K562 (cell line): ENCODE results near the gene TEX264. TPM values are rescaled to one million over a fixed set of nuclear protein-coding genes. Genes with fewer than 3 reads are reported as not detected.

Experiments
- CCNT2 ChIP-seq: IDR thresholded peaks from 2 replicates; pipeline ENCODE4 v1.6.1; 2011; ENCODE audit warnings: borderline replicate concordance, low read depth, mild to moderate bottlenecking, moderate library complexity, mixed read lengths, low read length; ENCODE audit not compliant: insufficient read length; ENCODE audit errors: extremely low read depth
- EGR1 ChIP-seq: fragments of 450-650 bp; conservative IDR thresholded peaks from 2 replicates; pipeline ENCODE4 v1.6.1; 2017; ENCODE audit warnings: mild to moderate bottlenecking
- EP400 ChIP-seq: fragments of 450-650 bp; IDR thresholded peaks from 2 replicates; pipeline ENCODE4 v1.6.1; 2017; ENCODE audit warnings: antibody characterized with exemption, mild to moderate bottlenecking, moderate library complexity
- FOXM1 ChIP-seq, 2 experiments: fragments of 450-650 bp in 1 of 2; sonication (generic) in 1 of 2; formaldehyde crosslinking in 1 of 2; IDR thresholded peaks; 2 replicates each; pipeline versions ENCODE4 v1.6.1 to v1.9.0; 2017 to 2022; ENCODE audit warnings: low read depth in 2 of 2, mild to moderate bottlenecking in 2 of 2, missing genetic modification reagents in 1 of 2, moderate library complexity in 1 of 2
- FOXP1 ChIP-seq: sonication (generic); formaldehyde crosslinking; IDR thresholded peaks from 2 replicates; pipeline ENCODE4 v1.8.0; 2022; ENCODE audit warnings: mild to moderate bottlenecking, missing genetic modification reagents
- GATAD2B ChIP-seq: fragments of 450-650 bp; IDR thresholded peaks from 2 replicates; pipeline ENCODE4 v1.6.1; 2017; ENCODE audit warnings: mild to moderate bottlenecking, borderline replicate concordance
- HMGN3 ChIP-seq: IDR thresholded peaks from 2 replicates; pipeline ENCODE4 v1.6.1; 2011; ENCODE audit warnings: borderline replicate concordance, low read depth, mild to moderate bottlenecking, mixed read lengths, low read length; ENCODE audit not compliant: insufficient read length; ENCODE audit errors: extremely low read depth
- HNRNPL ChIP-seq: fragments of 200-400 bp; formaldehyde crosslinking; IDR thresholded peaks from 2 replicates; pipeline ENCODE4 v1.6.1; 2017; ENCODE audit warnings: low read depth, mild to moderate bottlenecking, low read length
- MCM3 ChIP-seq: fragments of 450-650 bp; IDR thresholded peaks from 2 replicates; pipeline ENCODE4 v1.6.1; 2016
- MEF2A ChIP-seq: IDR thresholded peaks from 2 replicates; pipeline ENCODE4 v1.6.1; 2011; ENCODE audit warnings: low read depth, mild to moderate bottlenecking, low read length, moderate library complexity; ENCODE audit not compliant: control insufficient read depth
- PHF20 ChIP-seq: fragments of 450-650 bp; IDR thresholded peaks from 2 replicates; pipeline ENCODE4 v1.6.1; 2018; ENCODE audit not compliant: partially characterized antibody
- POLR2AphosphoS5 ChIP-seq: IDR thresholded peaks from 2 replicates; pipeline ENCODE4 v1.6.1; 2011; ENCODE audit warnings: mild to moderate bottlenecking, low read depth, low read length, moderate library complexity; ENCODE audit not compliant: control insufficient read depth, insufficient read depth
- POLR2G ChIP-seq: fragments of 200-400 bp; formaldehyde crosslinking; IDR thresholded peaks from 2 replicates; pipeline ENCODE4 v1.6.1; 2017; ENCODE audit warnings: low read depth, mild to moderate bottlenecking, antibody characterized with exemption, low read length, moderate library complexity
- POLR2H ChIP-seq: IDR thresholded peaks from 2 replicates; pipeline ENCODE4 v1.6.1; 2016; ENCODE audit warnings: missing genetic modification characterization, low read depth, mild to moderate bottlenecking, control low read depth, missing compliant biosample characterization, moderate library complexity
- REST ChIP-seq, 2 experiments: fragments of 450-650 bp; formaldehyde crosslinking in 1 of 2; IDR thresholded peaks; 2 replicates each; pipeline versions ENCODE4 v1.4.0 to v1.6.1; 2014 to 2020; ENCODE audit warnings: mild to moderate bottlenecking in 2 of 2, borderline replicate concordance in 1 of 2, low read depth in 1 of 2
- SAFB ChIP-seq: fragments of 200-400 bp; formaldehyde crosslinking; IDR thresholded peaks from 2 replicates; pipeline ENCODE4 v1.6.1; 2017; ENCODE audit warnings: low read depth, low read length, borderline replicate concordance
- STAG1 ChIP-seq: sonication (generic); formaldehyde crosslinking; IDR thresholded peaks from 2 replicates; pipeline ENCODE4 v1.5.0; 2020; ENCODE audit warnings: missing genetic modification reagents, borderline replicate concordance
- ZBTB17 ChIP-seq: fragments of 450-650 bp; formaldehyde crosslinking; IDR thresholded peaks from 2 replicates; pipeline ENCODE4 v1.4.0; 2020; ENCODE audit warnings: mild to moderate bottlenecking
- ZNF778 ChIP-seq: fragments of 450-650 bp; formaldehyde crosslinking; IDR thresholded peaks from 2 replicates; pipeline ENCODE4 v1.4.0; 2020; ENCODE audit warnings: mild to moderate bottlenecking, moderate library complexity
- polyA plus RNA-seq, 8 experiments: library from polyadenylated mRNA; depleted of rRNA in 4 of 8; stranded (reverse) in 5 of 8; unstranded in 3 of 8; fragments of >200 nt; fragmentation: Nextera tagmentation in 2 of 8; fragmentation: Illumina TruSeq in 1 of 8; extraction: Ambion mirVana in 2 of 8; extraction: Trizol in 1 of 8; gene quantifications; 2 replicates each; pipeline versions ENCODE4 v1.2.1 to v1.2.3, GENCODE V29; 2011 to 2014; ENCODE audit warnings: inconsistent platforms in 1 of 8, missing spikeins in 1 of 8
- total RNA-seq, 7 experiments: library from RNA; depleted of rRNA in 6 of 7; stranded (reverse); fragments of >200 nt in 6 of 7; fragmentation: Illumina TruSeq in 2 of 7; extraction: Trizol in 2 of 7; gene quantifications; 2 replicates each; pipeline versions ENCODE4 v1.2.1 to v1.2.3, GENCODE V29; 2011 to 2021; ENCODE audit warnings: low replicate concordance in 1 of 7

The TEX264 gene
- total and polyA plus RNA-seq, 9 of the 15 experiments (the other 6 are each of a cell fraction or from before 2014, with no cell fraction given), result 4.1 to 47.0 (median 31.0) TPM

GRCh38 chr3:51670823-51671733 is at the start of gene TEX264 (continued):
- TF ChIP-seq REST (IDR thresholded peaks at IDR 0.05; ENCODE audit: borderline replicate concordance) (peak; percentile 31), REST (CRISPR knock-in tag; IDR thresholded peaks at IDR 0.05; ENCODE audit: low read depth) (no peak), MCM3 (no peak), HNRNPL (no peak), ZBTB17 (peak; percentile 97), EP400 (peak; percentile 47; the same call in 1 of the 2 replicates), SAFB (peak; percentile 87), POLR2G (peak; percentile 83), POLR2H (tag) (0 out of 2 replicates have a peak, but pooled peaks have one; percentile 27), MEF2A (no peak), FOXM1 (IDR thresholded peaks at IDR 0.05; ENCODE audit: low read depth) (no peak), FOXM1 (CRISPR knock-in tag; IDR thresholded peaks at IDR 0.05; ENCODE audit: low read depth) (0 out of 2 replicates have a peak, but pooled peaks have one; percentile 53), ZNF778 (CRISPR knock-in tag) (no peak), GATAD2B (peak; percentile 76; the same call in 1 of the 2 replicates), POLR2AphosphoS5 (peak; percentile 64), PHF20 (peak; percentile 53), HMGN3 (peak; percentile 65), FOXP1 (CRISPR knock-in tag) (0 out of 2 replicates have a peak, but pooled peaks have one; percentile 21), CCNT2 (peak; percentile 53), STAG1 (CRISPR knock-in tag) (no peak), EGR1 (peak; percentile 37; the same call in 1 of the 2 replicates)
